Measurements from ENCODE around the gene EGR4. TPM values are rescaled to one million over a fixed set of nuclear protein-coding genes. Genes with fewer than 3 reads are reported as not detected.

Gene EGR4
- total and polyA plus RNA-seq, 2 experiments from 2014 or later = 0.23 TPM; not detected in 1

GRCh38 chr2:73334620-73335019, 41.3 kb upstream of the EGR4 start:
- ATAC-seq (no peak), DNase-seq (ENCODE audit: low spot score) (no peak)
- Histone ChIP-seq H3K36me3 (ENCODE audit: insufficient read depth) (no peaks in the 10 kb centered on the region), H4K20me1 (replicated peaks; ENCODE audit: insufficient read depth) (no peaks in the 10 kb centered on the region), H3K27ac (ENCODE audit: low read depth) (no peak overlapping the region), H3K4me1 (ENCODE audit: insufficient read depth) (no peaks in the 10 kb centered on the region), H3K4me2 (no peak overlapping the region), H3K9me2 (ENCODE audit: insufficient read depth) (no peaks in the 10 kb centered on the region), H2AFZ (no peak overlapping the region), H3F3A (replicated peaks; ENCODE audit: low read depth) (no peaks in the 10 kb centered on the region), H3K79me2 (replicated peaks; ENCODE audit: insufficient read depth) (no peaks in the 10 kb centered on the region), H3K4me3 (no peak overlapping the region), H3K27me3 (ENCODE audit: insufficient read depth) (no peaks in the 10 kb centered on the region)
- Mint-ChIP-seq H3K9me3 (no peaks in the 10 kb centered on the region), H3K4me1 (no peaks in the 10 kb centered on the region), H3K36me3 (ENCODE audit: low read depth) (no peaks in the 10 kb centered on the region), H3K4me3 (no peak overlapping the region), H3K27me3 (ENCODE audit: insufficient read depth, low read depth, poor library complexity) (no peaks in the 10 kb centered on the region), H3K27ac (no peak overlapping the region)
- TF ChIP-seq CREB1 (CRISPR knock-in tag; IDR thresholded peaks at IDR 0.05; ENCODE audit: low read depth) (no peak), ZNF462 (CRISPR knock-in tag; IDR thresholded peaks at IDR 0.05) (no peak), JUNB (IDR thresholded peaks at IDR 0.05; ENCODE audit: unreplicated experiment) (no peak), CTCF (conservative IDR thresholded peaks at IDR 0.05; ENCODE audit: low read depth in 2 of 2) (no peak), REST (IDR thresholded peaks at IDR 0.05; ENCODE audit: unreplicated experiment) (no peak), NANOG (IDR thresholded peaks at IDR 0.05; ENCODE audit: borderline replicate concordance) (no peak), EZH2 (IDR thresholded peaks at IDR 0.05; ENCODE audit: low read depth, unreplicated experiment) (no peak), ZNF331 (CRISPR knock-in tag; IDR thresholded peaks at IDR 0.05; ENCODE audit: low read depth) (no peak), ETS1 (IDR thresholded peaks at IDR 0.05) (no peak), ZNF114 (CRISPR knock-in tag; IDR thresholded peaks at IDR 0.05) (no peak), EZH2phosphoT487 (IDR thresholded peaks at IDR 0.05; ENCODE audit: unreplicated experiment) (no peak), STAT1 (IDR thresholded peaks at IDR 0.05; ENCODE audit: unreplicated experiment) (no peak), POLR2AphosphoS5 (IDR thresholded peaks at IDR 0.05; ENCODE audit: low read depth) (no peak)

All from GM23338 (cell line).